ENCODE results near the gene S100A5. TPM values are rescaled to one million over a fixed set of nuclear protein-coding genes. Genes with fewer than 3 reads are reported as not detected.

Gene S100A5
- total and polyA plus RNA-seq, 9 of the 15 experiments (the other 6 are each of a cell fraction or from before 2014, with no cell fraction given), result 0.56 to 1.4 (median 0.64) TPM; not detected in 5

GRCh38 chr1:153586347-153586746 lies 45.6 kb upstream of the S100A5 start:
- POLR2A ChIA-PET, result interaction anchor here (0.6 to 1.8 kb wide), 4 partner anchors 30 to 66 kb away, joined by 3 to 4 read pairs (median 4); partner anchors contain the start of genes S100A1 and S100A14
- DNase-seq (ENCODE audit: extremely low read depth in 1 of 4, low spot score in 3 of 4), result no peak
- H3K4me1 ChIP-seq (replicated peaks in 1 of 2; ENCODE audit: control insufficient read depth in 2 of 2, insufficient read depth in 2 of 2, low read length in 2 of 2), result peaks cover 0 to 6% of the 10 kb centered on the region in 2 experiments; a peak in 1 of 5 replicates
- H3K27me3 ChIP-seq (ENCODE audit: control insufficient read depth in 2 of 2, insufficient read depth in 2 of 2, low read length in 2 of 2), result no peaks in the 10 kb centered on the region
- H3K36me3 ChIP-seq (ENCODE audit: control insufficient read depth, insufficient read depth, low read length), result no peaks in the 10 kb centered on the region
- H3K4me2 ChIP-seq (ENCODE audit: insufficient read depth, low read length), result no peak overlapping the region
- CTCF ChIA-PET (ENCODE audit: low intra/inter-chr PET ratio), result no interaction called here
- FAIRE-seq, result peak; percentile 29
- H3K9ac ChIP-seq (ENCODE audit: insufficient read depth in 1 of 2, low read depth in 2 of 2, low read length in 2 of 2), result no peak overlapping the region
- no peak for TF ChIP-seq U2AF1 (optimal IDR thresholded peaks at IDR 0.05; ENCODE audit: low read depth, low read length)
- TF ChIP-seq NRF1 (conservative IDR thresholded peaks at IDR 0.05 in 1 of 2, IDR thresholded peaks at IDR 0.05 in 1 of 2), result no peak
- no peak for TF ChIP-seq HNRNPL (IDR thresholded peaks at IDR 0.05; ENCODE audit: low read depth, low read length)
- no peak for TF ChIP-seq PHB2 (IDR thresholded peaks at IDR 0.05; ENCODE audit: low read depth)
- TF ChIP-seq ZNF512 (tag; IDR thresholded peaks at IDR 0.05), result 0 out of 2 replicates have a peak, but pooled peaks have one; percentile 11
- TF ChIP-seq ZNF444 (CRISPR knock-in tag; IDR thresholded peaks at IDR 0.05), result no peak
- TF ChIP-seq KLF13 (tag; IDR thresholded peaks at IDR 0.05; ENCODE audit: borderline replicate concordance, low read depth), result no peak
- no peaks in the 10 kb centered on the region for H3K79me2 ChIP-seq (ENCODE audit: control insufficient read depth, insufficient read depth, low read length)
- H3K9me1 ChIP-seq (ENCODE audit: control insufficient read depth, insufficient read depth, low read length), result no peaks in the 10 kb centered on the region
- H4K20me1 ChIP-seq (replicated peaks; ENCODE audit: control insufficient read depth, insufficient read depth, low read length), result no peaks in the 10 kb centered on the region
- intact Hi-C loops (cut with micrococcal nuclease) (no loop called here), in situ Hi-C loops (cut with MboI) (no loop called here)
- ATAC-seq, result no peak
- no peak overlapping the region for H3K4me3 ChIP-seq
- H2AFZ ChIP-seq (ENCODE audit: low read depth, low read length), result no peak overlapping the region
- WGBS (ENCODE audit: insufficient coverage, low coverage, missing lambda C conversion rate), result 0% methylated on average over 1 of the region's 1 CpG
- H3K9me3 ChIP-seq (replicated peaks; ENCODE audit: control insufficient read depth, insufficient read depth, low read depth, low read length), result no peaks in the 10 kb centered on the region
- no TSS peak for BruUV-seq (replicated peaks)
- no peak overlapping the region for H3K27ac ChIP-seq (ENCODE audit: extremely low read depth, low read depth, low read length)

All from K562 (cell line).